SK-N-SH (cell line): ENCODE results near the gene ATRN. TPM values are rescaled to one million over a fixed set of nuclear protein-coding genes. Genes with fewer than 3 reads are reported as not detected.

Experiments
- CTCF ChIA-PET: fragments of 300-600, 350-600 bp; formaldehyde crosslinking; extraction: SDS; loops from one replicate; lab custom pipeline; 2021; lab: Yijun Ruan, JAX
- POLR2A ChIA-PET: fragments of 350-600 bp; sonication (Branson Sonifier 250); formaldehyde crosslinking; extraction: SDS; loops from one replicate; lab custom pipeline; 2020; ENCODE audit warnings: antibody characterized with exemption, inconsistent platforms; lab: Yijun Ruan, JAX
- DNase-seq: peaks from one replicate; pipeline ENCODE4 v3.0.0; 2012
- H2AFZ ChIP-seq: fragments of 200-600 bp; sonication (generic); 2 replicates; pipeline ENCODE4 v1.8.1; 2016; ENCODE audit warnings: antibody characterized with exemption, mild to moderate bottlenecking, low read depth
- H3F3A ChIP-seq: fragments of 200-600 bp; sonication (generic); replicated peaks from 2 replicates; pipeline ENCODE3; 2016; ENCODE audit warnings: antibody characterized with exemption, mild to moderate bottlenecking; ENCODE audit not compliant: insufficient read depth
- H3K27ac ChIP-seq, 2 experiments: fragments of 200-500 bp in 1 of 2; fragments of 200-600 bp in 1 of 2; sonication (Bioruptor generic) in 1 of 2; sonication (generic), shearing (Covaris generic) in 1 of 2; 2 replicates each; pipeline versions ENCODE4 v1.5.1 to v1.6.1; 2014 to 2016; ENCODE audit warnings: low read depth in 2 of 2, inconsistent platforms in 1 of 2, low read length in 1 of 2, mild to moderate bottlenecking in 1 of 2, mixed read lengths in 1 of 2
- H3K27me3 ChIP-seq: fragments of 200-600 bp; sonication (generic), shearing (Covaris generic); 2 replicates; pipeline ENCODE4 v1.6.1; 2016; ENCODE audit warnings: mixed run types; ENCODE audit not compliant: insufficient read depth
- H3K36me3 ChIP-seq, 2 experiments: fragments of 200-500 bp in 1 of 2; fragments of 200-600 bp in 1 of 2; sonication (Bioruptor generic) in 1 of 2; sonication (generic) in 1 of 2; replicated peaks in 1 of 2; 2 replicates each; pipeline versions ENCODE3 to v1.5.1; 2014 to 2016; ENCODE audit warnings: low read length in 1 of 2, mild to moderate bottlenecking in 1 of 2; ENCODE audit not compliant: insufficient read depth in 2 of 2, control insufficient read depth in 1 of 2
- H3K4me1 ChIP-seq, 2 experiments: fragments of 200-500 bp in 1 of 2; fragments of 200-600 bp in 1 of 2; sonication (Bioruptor generic) in 1 of 2; sonication (generic), shearing (Covaris generic) in 1 of 2; 2 replicates each; pipeline versions ENCODE4 v1.5.1 to v1.6.1; 2014 to 2016; ENCODE audit warnings: low read depth in 1 of 2, low read length in 1 of 2, mixed run types in 1 of 2; ENCODE audit not compliant: insufficient read depth in 2 of 2, control insufficient read depth in 1 of 2
- H3K4me2 ChIP-seq: fragments of 200-600 bp; sonication (generic), shearing (Covaris generic); 2 replicates; pipeline ENCODE4 v1.6.1; 2017; ENCODE audit warnings: mixed run types
- H3K4me3 ChIP-seq, 2 experiments: fragments of 200-500 bp in 1 of 2; fragments of 200-600 bp in 1 of 2; sonication (Bioruptor generic) in 1 of 2; sonication (generic), shearing (Covaris generic) in 1 of 2; 2 replicates each; pipeline versions ENCODE4 v1.5.1 to v1.8.1; 2014 to 2016; ENCODE audit warnings: low read depth in 2 of 2, inconsistent platforms in 1 of 2, low read length in 1 of 2, mild to moderate bottlenecking in 1 of 2, mixed read lengths in 1 of 2, moderate library complexity in 1 of 2
- H3K79me2 ChIP-seq: fragments of 200-600 bp; sonication (generic); 2 replicates; pipeline ENCODE4 v1.8.1; 2017; ENCODE audit warnings: mild to moderate bottlenecking; ENCODE audit not compliant: insufficient read depth
- H3K9ac ChIP-seq: fragments of 200-600 bp; sonication (generic); 2 replicates; pipeline ENCODE4 v1.6.1; 2017; ENCODE audit warnings: mixed run types
- H3K9me2 ChIP-seq: fragments of 200-600 bp; sonication (generic); 2 replicates; pipeline ENCODE4 v1.6.1; 2017; ENCODE audit warnings: mixed run types
- H3K9me3 ChIP-seq: fragments of 200-600 bp; sonication (generic); 2 replicates; pipeline ENCODE4 v1.6.1; 2017; ENCODE audit warnings: mixed run types, mild to moderate bottlenecking, moderate library complexity
- H4K20me1 ChIP-seq: fragments of 200-600 bp; sonication (generic); 2 replicates; pipeline ENCODE4 v1.6.1; 2017; ENCODE audit warnings: mild to moderate bottlenecking, mixed run types; ENCODE audit not compliant: insufficient read depth
- CHD2 ChIP-seq: fragments of 150-350 bp; IDR thresholded peaks from 2 replicates; pipeline ENCODE4 v1.6.1; 2018; ENCODE audit warnings: low read length; ENCODE audit not compliant: partially characterized antibody
- EP300 ChIP-seq, 2 experiments: IDR thresholded peaks; 2 replicates each; pipeline versions ENCODE4 v1.4.0 to v1.6.1; 2012; ENCODE audit warnings: borderline replicate concordance in 1 of 2, low read depth in 1 of 2, low read length in 1 of 2
- EZH2phosphoT487 ChIP-seq: fragments of 200-600 bp; sonication (generic); IDR thresholded peaks from 2 replicates; pipeline ENCODE4 v1.6.1; 2017; ENCODE audit warnings: low read depth, mixed run types, mild to moderate bottlenecking, antibody characterized with exemption, moderate library complexity, borderline replicate concordance
- FOSL2 ChIP-seq: IDR thresholded peaks from 2 replicates; pipeline ENCODE4 v1.4.0; 2012; ENCODE audit warnings: low read depth, mild to moderate bottlenecking, moderate library complexity, borderline replicate concordance
- GABPA ChIP-seq: IDR thresholded peaks from 2 replicates; pipeline ENCODE4 v1.4.0; 2012; ENCODE audit warnings: low read depth, mild to moderate bottlenecking
- GATA2 ChIP-seq: sonication (generic); formaldehyde crosslinking; IDR thresholded peaks from 2 replicates; pipeline ENCODE4 v1.5.0; 2020; ENCODE audit warnings: mild to moderate bottlenecking, missing genetic modification reagents
- JUND ChIP-seq: IDR thresholded peaks from 2 replicates; pipeline ENCODE4 v1.4.0; 2012
- MEF2A ChIP-seq: IDR thresholded peaks from 2 replicates; pipeline ENCODE4 v1.4.0; 2012; ENCODE audit warnings: low read depth, borderline replicate concordance
- MXI1 ChIP-seq: IDR thresholded peaks from 2 replicates; pipeline ENCODE4 v1.6.1; 2012; ENCODE audit warnings: mild to moderate bottlenecking, low read depth, low read length, improper control_type of control experiment
- NFIC ChIP-seq: IDR thresholded peaks from 2 replicates; pipeline ENCODE4 v1.4.0; 2012; ENCODE audit warnings: borderline replicate concordance
- NRF1 ChIP-seq: IDR thresholded peaks from 2 replicates; pipeline ENCODE4 v1.6.1; 2012; ENCODE audit warnings: low read depth, mild to moderate bottlenecking, low read length
- POLR2AphosphoS5 ChIP-seq: IDR thresholded peaks from 2 replicates; pipeline ENCODE4 v1.6.1; 2012; ENCODE audit warnings: low read depth, low read length
- RCOR1 ChIP-seq: fragments of 150-350 bp; IDR thresholded peaks from 2 replicates; pipeline ENCODE4 v1.6.1; 2017; ENCODE audit warnings: antibody characterized with exemption, low read length
- RFX5 ChIP-seq: IDR thresholded peaks from 2 replicates; pipeline ENCODE4 v1.6.1; 2012; ENCODE audit warnings: mild to moderate bottlenecking, improper control_type of control experiment, low read length
- RXRA ChIP-seq: IDR thresholded peaks from 2 replicates; pipeline ENCODE4 v1.4.0; 2012; ENCODE audit warnings: low read depth, mild to moderate bottlenecking, borderline replicate concordance
- SIN3A ChIP-seq: IDR thresholded peaks from 2 replicates; pipeline ENCODE4 v1.6.1; 2012; ENCODE audit warnings: low read depth, mild to moderate bottlenecking, low read length, moderate library complexity, borderline replicate concordance
- TAF1 ChIP-seq: IDR thresholded peaks from 2 replicates; pipeline ENCODE4 v1.6.1; 2012; ENCODE audit warnings: low read depth, mild to moderate bottlenecking, low read length, moderate library complexity, borderline replicate concordance
- TEAD4 ChIP-seq: IDR thresholded peaks from 2 replicates; pipeline ENCODE4 v1.4.0; 2012; ENCODE audit warnings: mild to moderate bottlenecking, borderline replicate concordance; ENCODE audit not compliant: insufficient read depth
- YY1 ChIP-seq: IDR thresholded peaks from 2 replicates; pipeline ENCODE4 v1.4.0; 2012; ENCODE audit warnings: low read depth, mild to moderate bottlenecking
- WGBS: methylation state at CpG from one replicate; pipeline ENCODE4 v1.1.6; 2017; ENCODE audit warnings: low lambda C conversion rate; 5-methylcytosine and 5-hydroxymethylcytosine counted together
- polyA plus RNA-seq, 3 experiments: library from polyadenylated mRNA; depleted of rRNA; stranded (reverse); fragments of >200 nt; gene quantifications; 2 replicates each; pipeline ENCODE4 v1.2.3, GENCODE V29; 2012
- TF ChIP-seq, protein P1 (sequence below): fragments of 150-350 bp; IDR thresholded peaks from 2 replicates; pipeline ENCODE4 v1.6.1; 2017; ENCODE audit warnings: antibody characterized with exemption, low read length, low read depth, borderline replicate concordance
- TF ChIP-seq, protein P2 (sequence below): IDR thresholded peaks from 2 replicates; pipeline ENCODE4 v1.6.1; 2012; ENCODE audit warnings: mild to moderate bottlenecking, low read depth, low read length, moderate library complexity

Gene ATRN
- polyA plus RNA-seq, 1 of the 3 experiments (the other 2 are of a cell fraction): 33.8 TPM

GRCh38 chr20:3477861-3478544, 7.2 kb downstream of the ATRN start:
- ChIA-PET POLR2A (no interaction called here), CTCF (no interaction called here)

GRCh38 chr20:3479025-3479424, 8.2 kb downstream of the ATRN start:
- Histone ChIP-seq H3K36me3 (no peaks in the 10 kb centered on the region), H4K20me1 (peaks cover 3% of the 10 kb centered on the region; the same call in 1 of the 2 replicates), H3K27me3 (no peaks in the 10 kb centered on the region), H3K79me2 (peaks cover 38% of the 10 kb centered on the region), H3K9ac (no peak overlapping the region), H2AFZ (no peak overlapping the region), H3F3A (peaks cover 11% of the 10 kb centered on the region), H3K4me3 (no peak overlapping the region), H3K4me1 (peaks cover 0 to 13% of the 10 kb centered on the region in 2 experiments; a peak in 2 of 4 replicates), H3K4me2 (no peak overlapping the region), H3K9me2 (no peaks in the 10 kb centered on the region), H3K9me3 (no peaks in the 10 kb centered on the region), H3K27ac (no peak overlapping the region)
- 96% methylated on average over 2 of the region's 2 CpGs for WGBS
- DNase-seq: no peak
- ChIA-PET CTCF (no interaction called here), POLR2A (no interaction called here)
- TF ChIP-seq TAF1 (no peak), POLR2AphosphoS5 (no peak), GABPA (no peak), JUND (no peak), EP300 (IDR thresholded peaks at IDR 0.05; ENCODE audit: borderline replicate concordance in 1 of 2, low read depth in 1 of 2, low read length in 1 of 2) (no peak), TEAD4 (no peak), MEF2A (no peak), RFX5 (no peak), MXI1 (no peak), GATA2 (CRISPR knock-in tag) (no peak), YY1 (no peak), FOSL2 (no peak), RXRA (no peak)
- TF ChIP-seq, protein P1, sequence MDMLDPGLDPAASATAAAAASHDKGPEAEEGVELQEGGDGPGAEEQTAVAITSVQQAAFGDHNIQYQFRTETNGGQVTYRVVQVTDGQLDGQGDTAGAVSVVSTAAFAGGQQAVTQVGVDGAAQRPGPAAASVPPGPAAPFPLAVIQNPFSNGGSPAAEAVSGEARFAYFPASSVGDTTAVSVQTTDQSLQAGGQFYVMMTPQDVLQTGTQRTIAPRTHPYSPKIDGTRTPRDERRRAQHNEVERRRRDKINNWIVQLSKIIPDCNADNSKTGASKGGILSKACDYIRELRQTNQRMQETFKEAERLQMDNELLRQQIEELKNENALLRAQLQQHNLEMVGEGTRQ: no peak

More at GRCh38 chr20:3477861-3478544, 7.2 kb downstream of the ATRN start:
- 100% methylated on average over 5 of the region's 5 CpGs for WGBS
- Histone ChIP-seq H3K79me2 (peaks cover 42% of the 10 kb centered on the region), H3K4me2 (no peak overlapping the region), H3K4me3 (no peak overlapping the region), H3K9me2 (no peaks in the 10 kb centered on the region), H3K9me3 (no peaks in the 10 kb centered on the region), H3K4me1 (peaks cover 3 to 9% of the 10 kb centered on the region in 2 experiments; a peak in 3 of 4 replicates), H3K27ac (no peak overlapping the region), H3F3A (peaks cover 11% of the 10 kb centered on the region), H3K27me3 (no peaks in the 10 kb centered on the region), H2AFZ (no peak overlapping the region), H3K9ac (no peak overlapping the region), H4K20me1 (peaks cover 8% of the 10 kb centered on the region; the same call in 1 of the 2 replicates), H3K36me3 (no peaks in the 10 kb centered on the region)
- DNase-seq: no peak
- no peak for TF ChIP-seq TAF1
- no peak for TF ChIP-seq NFIC
- no peak for TF ChIP-seq GATA2 (CRISPR knock-in tag)
- TF ChIP-seq, protein P2, sequence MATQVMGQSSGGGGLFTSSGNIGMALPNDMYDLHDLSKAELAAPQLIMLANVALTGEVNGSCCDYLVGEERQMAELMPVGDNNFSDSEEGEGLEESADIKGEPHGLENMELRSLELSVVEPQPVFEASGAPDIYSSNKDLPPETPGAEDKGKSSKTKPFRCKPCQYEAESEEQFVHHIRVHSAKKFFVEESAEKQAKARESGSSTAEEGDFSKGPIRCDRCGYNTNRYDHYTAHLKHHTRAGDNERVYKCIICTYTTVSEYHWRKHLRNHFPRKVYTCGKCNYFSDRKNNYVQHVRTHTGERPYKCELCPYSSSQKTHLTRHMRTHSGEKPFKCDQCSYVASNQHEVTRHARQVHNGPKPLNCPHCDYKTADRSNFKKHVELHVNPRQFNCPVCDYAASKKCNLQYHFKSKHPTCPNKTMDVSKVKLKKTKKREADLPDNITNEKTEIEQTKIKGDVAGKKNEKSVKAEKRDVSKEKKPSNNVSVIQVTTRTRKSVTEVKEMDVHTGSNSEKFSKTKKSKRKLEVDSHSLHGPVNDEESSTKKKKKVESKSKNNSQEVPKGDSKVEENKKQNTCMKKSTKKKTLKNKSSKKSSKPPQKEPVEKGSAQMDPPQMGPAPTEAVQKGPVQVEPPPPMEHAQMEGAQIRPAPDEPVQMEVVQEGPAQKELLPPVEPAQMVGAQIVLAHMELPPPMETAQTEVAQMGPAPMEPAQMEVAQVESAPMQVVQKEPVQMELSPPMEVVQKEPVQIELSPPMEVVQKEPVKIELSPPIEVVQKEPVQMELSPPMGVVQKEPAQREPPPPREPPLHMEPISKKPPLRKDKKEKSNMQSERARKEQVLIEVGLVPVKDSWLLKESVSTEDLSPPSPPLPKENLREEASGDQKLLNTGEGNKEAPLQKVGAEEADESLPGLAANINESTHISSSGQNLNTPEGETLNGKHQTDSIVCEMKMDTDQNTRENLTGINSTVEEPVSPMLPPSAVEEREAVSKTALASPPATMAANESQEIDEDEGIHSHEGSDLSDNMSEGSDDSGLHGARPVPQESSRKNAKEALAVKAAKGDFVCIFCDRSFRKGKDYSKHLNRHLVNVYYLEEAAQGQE: no peak
- no peak for TF ChIP-seq RCOR1
- TF ChIP-seq GABPA: no peak
- no peak for TF ChIP-seq FOSL2
- TF ChIP-seq CHD2: no peak
- TF ChIP-seq EZH2phosphoT487: no peak
- TF ChIP-seq RFX5: no peak
- no peak for TF ChIP-seq SIN3A
- TF ChIP-seq EP300 (IDR thresholded peaks at IDR 0.05; ENCODE audit: borderline replicate concordance in 1 of 2, low read depth in 1 of 2, low read length in 1 of 2): no peak
- TF ChIP-seq NRF1: no peak
- TF ChIP-seq, protein P1: no peak
